ENCODE data around the gene RELT. TPM values are rescaled to one million over a fixed set of nuclear protein-coding genes. Genes with fewer than 3 reads are reported as not detected.

The RELT gene
- total and polyA plus RNA-seq, 2 experiments from 2014 or later: 2.0 to 6.3 TPM

GRCh38 chr11:73355109-73355508 is 21.1 kb upstream of the RELT start:
- Histone ChIP-seq H3K4me3 (no peak overlapping the region), H2AFZ (no peak overlapping the region), H3K27me3 (ENCODE audit: insufficient read depth) (no peaks in the 10 kb centered on the region), H3K27ac (ENCODE audit: low read depth) (no peak overlapping the region), H3K4me1 (ENCODE audit: insufficient read depth) (no peaks in the 10 kb centered on the region; the same call in 1 of the 2 replicates), H3K36me3 (ENCODE audit: insufficient read depth) (no peaks in the 10 kb centered on the region), H3F3A (replicated peaks; ENCODE audit: low read depth) (no peaks in the 10 kb centered on the region; the same call in 1 of the 2 replicates), H3K79me2 (replicated peaks; ENCODE audit: insufficient read depth) (no peaks in the 10 kb centered on the region), H4K20me1 (replicated peaks; ENCODE audit: insufficient read depth) (peaks cover 6% of the 10 kb centered on the region; the same call in 1 of the 2 replicates), H3K4me2 (no peak overlapping the region), H3K9me2 (ENCODE audit: insufficient read depth) (no peaks in the 10 kb centered on the region)
- no peak overlapping the region for H3K27ac Mint-ChIP-seq
- no peak for DNase-seq (ENCODE audit: low spot score)
- H3K4me3 Mint-ChIP-seq: no peak overlapping the region
- no peaks in the 10 kb centered on the region for H3K9me3 Mint-ChIP-seq
- H3K27me3 Mint-ChIP-seq (ENCODE audit: insufficient read depth, low read depth, poor library complexity): peaks cover 9% of the 10 kb centered on the region
- ATAC-seq: no peak
- TF ChIP-seq CTCF (conservative IDR thresholded peaks at IDR 0.05; ENCODE audit: low read depth in 2 of 2): no peak
- TF ChIP-seq JUNB (IDR thresholded peaks at IDR 0.05; ENCODE audit: unreplicated experiment): no peak
- TF ChIP-seq POLR2AphosphoS5 (IDR thresholded peaks at IDR 0.05; ENCODE audit: low read depth): no peak
- TF ChIP-seq EZH2 (IDR thresholded peaks at IDR 0.05; ENCODE audit: low read depth, unreplicated experiment): no peak
- no peak for TF ChIP-seq EZH2phosphoT487 (IDR thresholded peaks at IDR 0.05; ENCODE audit: unreplicated experiment)
- no peak for TF ChIP-seq REST (IDR thresholded peaks at IDR 0.05; ENCODE audit: unreplicated experiment)
- no peak for TF ChIP-seq ZNF114 (CRISPR knock-in tag; IDR thresholded peaks at IDR 0.05)
- no peak for TF ChIP-seq ETS1 (IDR thresholded peaks at IDR 0.05)
- no peak for TF ChIP-seq STAT1 (IDR thresholded peaks at IDR 0.05; ENCODE audit: unreplicated experiment)
- no peak for TF ChIP-seq ZNF462 (CRISPR knock-in tag; IDR thresholded peaks at IDR 0.05)
- TF ChIP-seq NANOG (IDR thresholded peaks at IDR 0.05; ENCODE audit: borderline replicate concordance): no peak
- no peak for TF ChIP-seq ZNF331 (CRISPR knock-in tag; IDR thresholded peaks at IDR 0.05; ENCODE audit: low read depth)
- no peak for TF ChIP-seq CREB1 (CRISPR knock-in tag; IDR thresholded peaks at IDR 0.05; ENCODE audit: low read depth)
- H3K36me3 Mint-ChIP-seq (ENCODE audit: low read depth): no peaks in the 10 kb centered on the region
- H3K4me1 Mint-ChIP-seq: no peaks in the 10 kb centered on the region

Data from GM23338 (cell line).